GM12878 (cell line): ENCODE measurements around the gene ZBTB8OS. TPM values are rescaled to one million over a fixed set of nuclear protein-coding genes. Genes with fewer than 3 reads are reported as not detected.

ENCODE experiments used
- ATF7 ChIP-seq: fragments of 450-650 bp; IDR thresholded peaks from 2 replicates; pipeline ENCODE4 v1.6.1; 2016; ENCODE audit warnings: low read depth, mild to moderate bottlenecking
- BACH1 ChIP-seq: fragments of 450-650 bp; IDR thresholded peaks from 2 replicates; pipeline ENCODE4 v1.6.1; 2017; ENCODE audit warnings: mild to moderate bottlenecking, borderline replicate concordance
- BCLAF1 ChIP-seq: fragments of 450-650 bp; IDR thresholded peaks from 2 replicates; pipeline ENCODE4 v1.6.1; 2017; ENCODE audit warnings: antibody characterized with exemption, mild to moderate bottlenecking, moderate library complexity
- BMI1 ChIP-seq: fragments of 450-650 bp; IDR thresholded peaks from 2 replicates; pipeline ENCODE4 v1.6.1; 2016; ENCODE audit warnings: mild to moderate bottlenecking, moderate library complexity, borderline replicate concordance
- CBFB ChIP-seq: IDR thresholded peaks from 2 replicates; pipeline ENCODE4 v1.6.1; 2016; ENCODE audit warnings: antibody characterized with exemption, low read depth
- CBX5 ChIP-seq: sonication (generic); IDR thresholded peaks from 2 replicates; pipeline ENCODE4 v1.6.1; 2016; ENCODE audit warnings: low read depth, moderate library complexity, mild to moderate bottlenecking, inconsistent platforms
- E2F8 ChIP-seq: fragments of 450-650 bp; IDR thresholded peaks from 2 replicates; pipeline ENCODE4 v1.6.1; 2018; ENCODE audit warnings: mild to moderate bottlenecking, low read depth, moderate library complexity; ENCODE audit not compliant: partially characterized antibody
- ETV6 ChIP-seq, 2 experiments: fragments of 450-650 bp in 1 of 2; IDR thresholded peaks in 1 of 2; conservative IDR thresholded peaks in 1 of 2; 2 replicates each; pipeline ENCODE4 v1.6.1; 2014; ENCODE audit warnings: antibody characterized with exemption in 1 of 2, borderline replicate concordance in 1 of 2, low read depth in 1 of 2, mild to moderate bottlenecking in 1 of 2, moderate library complexity in 1 of 2
- EZH2 ChIP-seq: IDR thresholded peaks from 2 replicates; pipeline ENCODE4 v1.6.1; 2012; ENCODE audit warnings: low read depth, mild to moderate bottlenecking, control low read depth, inconsistent platforms, low read length, borderline replicate concordance; ENCODE audit not compliant: control insufficient read depth
- HDGF ChIP-seq: fragments of 450-650 bp; IDR thresholded peaks from 2 replicates; pipeline ENCODE4 v1.6.1; 2016; ENCODE audit warnings: antibody characterized with exemption
- MLLT1 ChIP-seq: fragments of 450-650 bp; IDR thresholded peaks from 2 replicates; pipeline ENCODE4 v1.6.1; 2016; ENCODE audit warnings: mild to moderate bottlenecking
- MYC ChIP-seq: IDR thresholded peaks from 2 replicates; pipeline ENCODE4 v1.6.1; 2011; ENCODE audit warnings: mild to moderate bottlenecking, low read length, moderate library complexity, inconsistent platforms; ENCODE audit not compliant: insufficient read depth, insufficient replicate concordance, insufficient read length, severe bottlenecking
- NFYB ChIP-seq: IDR thresholded peaks from 2 replicates; pipeline ENCODE4 v1.6.1; 2011; ENCODE audit warnings: low read depth, mild to moderate bottlenecking, low read length, improper control_type of control experiment, moderate library complexity; ENCODE audit not compliant: insufficient read depth
- RAD51 ChIP-seq: fragments of 450-650 bp; IDR thresholded peaks from 2 replicates; pipeline ENCODE4 v1.6.1; 2016; ENCODE audit warnings: moderate library complexity, mild to moderate bottlenecking, inconsistent platforms
- RBBP5 ChIP-seq: fragments of 200-600 bp; sonication (generic); conservative IDR thresholded peaks from 2 replicates; pipeline ENCODE4 v1.6.1; 2016
- RELB ChIP-seq: fragments of 450-650 bp; IDR thresholded peaks from 2 replicates; pipeline ENCODE4 v1.6.1; 2017; ENCODE audit warnings: low read depth, mild to moderate bottlenecking, moderate library complexity
- SMAD5 ChIP-seq: IDR thresholded peaks from 2 replicates; pipeline ENCODE4 v1.6.1; 2016; ENCODE audit warnings: antibody characterized with exemption, low read depth
- TCF3 ChIP-seq: IDR thresholded peaks from 2 replicates; pipeline ENCODE4 v1.6.1; 2012; ENCODE audit warnings: low read depth, mild to moderate bottlenecking, low read length, borderline replicate concordance; ENCODE audit not compliant: insufficient read depth
- USF1 ChIP-seq: IDR thresholded peaks from 2 replicates; pipeline ENCODE4 v1.6.1; 2011; ENCODE audit warnings: borderline replicate concordance, low read depth, mild to moderate bottlenecking, moderate library complexity, mixed read lengths, low read length; ENCODE audit not compliant: insufficient read depth; ENCODE audit errors: extremely low read length
- YY1 ChIP-seq: IDR thresholded peaks from 2 replicates; pipeline ENCODE4 v1.6.1; 2011; ENCODE audit warnings: low read depth, mild to moderate bottlenecking, low read length
- polyA plus RNA-seq, 11 experiments: library from polyadenylated mRNA; depleted of rRNA in 4 of 11; unstranded in 6 of 11; stranded (reverse) in 5 of 11; fragments of >200 nt; fragmentation: Nextera tagmentation in 4 of 11; fragmentation: Illumina TruSeq in 1 of 11; extraction: Ambion mirVana in 4 of 11; extraction: Trizol in 1 of 11; gene quantifications; 1 replicate in 1 of 11; 2 replicates in 10 of 11; pipeline versions ENCODE4 v1.2.1 to v1.2.3, GENCODE V29; 2011 to 2016; ENCODE audit warnings: inconsistent platforms in 2 of 11, missing spikeins in 2 of 11, low read depth in 1 of 11
- total RNA-seq, 4 experiments: library from RNA; depleted of rRNA in 3 of 4; stranded (reverse); fragments of >200 nt in 3 of 4; fragmentation: Illumina TruSeq in 1 of 4; extraction: Trizol in 1 of 4; gene quantifications; 2 replicates each; pipeline versions ENCODE4 v1.2.1 to v1.2.3, GENCODE V29; 2013 to 2021

ZBTB8OS gene
- total and polyA plus RNA-seq, 10 of the 15 experiments (the other 5 are each of a cell fraction or from before 2014, with no cell fraction given): 77.8 to 350 (median 139) TPM

- TF ChIP-seq RELB: peak; percentile 38; the same call in 1 of the 2 replicates
- TF ChIP-seq RBBP5: no peak; the same call in 1 of the 2 replicates
- TF ChIP-seq CBX5: no peak
- no peak for TF ChIP-seq USF1
- no peak for TF ChIP-seq BCLAF1
- 0 out of 2 replicates have a peak, but pooled peaks have one; percentile 29 for TF ChIP-seq NFYB
- TF ChIP-seq YY1: no peak
- TF ChIP-seq TCF3: peak; percentile 75; the same call in 1 of the 2 replicates
- TF ChIP-seq ATF7: peak; percentile 67; the same call in 1 of the 2 replicates
- no peak for TF ChIP-seq MYC
- TF ChIP-seq EZH2: no peak
- peak; percentile 15; the same call in 1 of the 2 replicates for TF ChIP-seq HDGF
- TF ChIP-seq BMI1: no peak
- TF ChIP-seq ETV6 (conservative IDR thresholded peaks at IDR 0.05 in 1 of 2, IDR thresholded peaks at IDR 0.05 in 1 of 2; ENCODE audit: borderline replicate concordance in 1 of 2, low read depth in 1 of 2): no peak; a peak in 1 of 4 replicates
- no peak for TF ChIP-seq RAD51
- TF ChIP-seq MLLT1: peak; percentile 69; the same call in 1 of the 2 replicates
- TF ChIP-seq SMAD5: no peak
- no peak for TF ChIP-seq E2F8
- no peak for TF ChIP-seq BACH1
- TF ChIP-seq CBFB: no peak
These were observed 22.7 kb downstream of the ZBTB8OS start (continued) for GRCh38 chr1:32627596-32628162.
